GM12878 (cell line): ENCODE results near the gene ZFP28. TPM values are rescaled to one million over a fixed set of nuclear protein-coding genes. Genes with fewer than 3 reads are reported as not detected.

Experiments used
- ATAC-seq: fragments of 200-7000 bp; cut with Tn5 transposase; 3 replicates; pipeline ENCODE4 v1.9.1; 2020; ENCODE audit warnings: mild to moderate bottlenecking, moderate library complexity
- BruUV-seq: library from RNA; stranded (reverse); fragments of 400-500 nt; replicated peaks from 2 replicates; lab custom pipeline; 2021; lab: Mats Ljungman, UMichigan
- CTCF ChIA-PET: fragments of 300-600 bp; sonication (Branson Sonifier 250); formaldehyde crosslinking; extraction: SDS; loops from one replicate; lab custom pipeline; 2021; ENCODE audit warnings: inconsistent platforms; lab: Yijun Ruan, JAX
- POLR2A ChIA-PET: fragments of 350-600 bp; formaldehyde crosslinking; extraction: SDS; loops from one replicate; lab custom pipeline; 2021; ENCODE audit warnings: inconsistent platforms; lab: Charles Lee
- RAD21 ChIA-PET: fragments of 300-600 bp; sonication (Branson Sonifier 250); formaldehyde crosslinking; loops from one replicate; lab custom pipeline; 2023; ENCODE audit warnings: antibody characterized with exemption; ENCODE audit not compliant: unreplicated experiment; lab: Charles Lee
- SMC1A ChIA-PET: fragments of 300-600 bp; sonication (Branson Sonifier 250); formaldehyde crosslinking; loops from one replicate; lab custom pipeline; 2023; ENCODE audit not compliant: unreplicated experiment, uncharacterized antibody; lab: Charles Lee
- DNase-seq: peaks from one replicate; pipeline ENCODE4 v3.0.0-alpha.2; 2011; ENCODE audit warnings: low read depth, low spot score
- FAIRE-seq: peaks from 3 replicates; lab custom pipeline; 2011; peaks lifted over from hg19 to GRCh38; lab: Jason Lieb, UNC
- H2AFZ ChIP-seq: 2 replicates; pipeline ENCODE4 v1.6.0; 2011; ENCODE audit warnings: low read depth, low read length, control low read depth; ENCODE audit not compliant: control insufficient read depth
- H3K27ac ChIP-seq: 2 replicates; pipeline ENCODE4 v1.5.1; 2011; ENCODE audit warnings: control low read depth; ENCODE audit not compliant: control insufficient read depth, insufficient read depth
- H3K27me3 ChIP-seq, 2 experiments: replicated peaks in 1 of 2; 2 replicates each; pipeline versions ENCODE4 v1.6.0 to v1.6.1; 2011; ENCODE audit warnings: low read length in 1 of 2; ENCODE audit not compliant: control insufficient read depth in 2 of 2, insufficient read depth in 2 of 2
- H3K36me3 ChIP-seq, 2 experiments: 2 replicates each; pipeline ENCODE4 v1.5.1; 2011; ENCODE audit warnings: low read length in 1 of 2; ENCODE audit not compliant: control insufficient read depth in 2 of 2, insufficient read depth in 2 of 2
- H3K4me1 ChIP-seq: 2 replicates; pipeline ENCODE4 v1.6.1; 2011; ENCODE audit warnings: mild to moderate bottlenecking, low read length, moderate library complexity, mixed read lengths; ENCODE audit not compliant: control insufficient read depth, insufficient read depth
- H3K4me2 ChIP-seq: 2 replicates; pipeline ENCODE4 v1.6.0; 2011; ENCODE audit warnings: control low read depth; ENCODE audit not compliant: control insufficient read depth, insufficient read depth
- H3K4me3 ChIP-seq: fragments of 200-600 bp; sonication (generic); 2 replicates; pipeline ENCODE4 v1.5.1; 2016
- H3K79me2 ChIP-seq: 2 replicates; pipeline ENCODE4 v1.6.0; 2011; ENCODE audit warnings: low read length; ENCODE audit not compliant: control insufficient read depth, insufficient read depth
- H3K9ac ChIP-seq: 2 replicates; pipeline ENCODE4 v1.8.0; 2011; ENCODE audit warnings: low read length, control low read depth, mixed read lengths; ENCODE audit not compliant: control insufficient read depth, insufficient read depth
- H3K9me3 ChIP-seq: replicated peaks from 3 replicates; pipeline ENCODE4 v1.5.1; 2011; ENCODE audit warnings: mild to moderate bottlenecking, low read length; ENCODE audit not compliant: control insufficient read depth, insufficient read depth
- H4K20me1 ChIP-seq: 2 replicates; pipeline ENCODE4 v1.6.0; 2011; ENCODE audit not compliant: control insufficient read depth, insufficient read depth
- CHD2 ChIP-seq: IDR thresholded peaks from 2 replicates; pipeline ENCODE4 v1.6.1; 2011; ENCODE audit warnings: low read depth, low read length, improper control_type of control experiment, borderline replicate concordance
- KAT2A ChIP-seq: conservative IDR thresholded peaks from 2 replicates; pipeline ENCODE4 v1.6.1; 2011; ENCODE audit warnings: low read depth, low read length; ENCODE audit not compliant: control insufficient read depth
- KLF5 ChIP-seq: fragments of 450-650 bp; IDR thresholded peaks from 2 replicates; pipeline ENCODE4 v1.6.1; 2014; ENCODE audit warnings: mild to moderate bottlenecking; ENCODE audit not compliant: partially characterized antibody
- NFXL1 ChIP-seq: fragments of 450-650 bp; IDR thresholded peaks from 2 replicates; pipeline ENCODE4 v1.6.1; 2017; ENCODE audit warnings: antibody characterized with exemption, mild to moderate bottlenecking, borderline replicate concordance
- POLR2AphosphoS2 ChIP-seq: IDR thresholded peaks from 2 replicates; pipeline ENCODE4 v1.6.1; 2011; ENCODE audit warnings: low read depth, mild to moderate bottlenecking, low read length, improper control_type of control experiment, moderate library complexity
- ZBED1 ChIP-seq: IDR thresholded peaks from 2 replicates; pipeline ENCODE4 v1.6.1; 2016; ENCODE audit warnings: borderline replicate concordance
- WGBS: methylation state at CpG from one replicate; pipeline ENCODE4 v1.1.6; 2016; ENCODE audit warnings: low lambda C conversion rate; ENCODE audit not compliant: insufficient replicate concordance, insufficient coverage; ENCODE audit errors: missing lambda C conversion rate; 5-methylcytosine and 5-hydroxymethylcytosine counted together
- in situ Hi-C: fragments of 300-500 bp; cut with MboI; formaldehyde crosslinking; loops from 9 replicates; pipeline ENCODE4 v1.14.3; 2018; ENCODE audit warnings: mixed read lengths
- intact Hi-C: fragments of 100-400 bp; cut with micrococcal nuclease; formaldehyde crosslinking; loops from one replicate; pipeline ENCODE4 v1.14.2; 2022; ENCODE audit not compliant: unreplicated experiment
- polyA plus RNA-seq, 11 experiments: library from polyadenylated mRNA; depleted of rRNA in 4 of 11; unstranded in 6 of 11; stranded (reverse) in 5 of 11; fragments of >200 nt; fragmentation: Nextera tagmentation in 4 of 11; fragmentation: Illumina TruSeq in 1 of 11; extraction: Ambion mirVana in 4 of 11; extraction: Trizol in 1 of 11; gene quantifications; 1 replicate in 1 of 11; 2 replicates in 10 of 11; pipeline versions ENCODE4 v1.2.1 to v1.2.3, GENCODE V29; 2011 to 2016; ENCODE audit warnings: inconsistent platforms in 2 of 11, missing spikeins in 2 of 11, low read depth in 1 of 11
- total RNA-seq, 4 experiments: library from RNA; depleted of rRNA in 3 of 4; stranded (reverse); fragments of >200 nt in 3 of 4; fragmentation: Illumina TruSeq in 1 of 4; extraction: Trizol in 1 of 4; gene quantifications; 2 replicates each; pipeline versions ENCODE4 v1.2.1 to v1.2.3, GENCODE V29; 2013 to 2021
- TF ChIP-seq, protein P1 (sequence below): IDR thresholded peaks from 2 replicates; pipeline ENCODE4 v1.6.1; 2011; ENCODE audit warnings: borderline replicate concordance, low read depth, mild to moderate bottlenecking, moderate library complexity, mixed read lengths, low read length; ENCODE audit not compliant: insufficient read depth; ENCODE audit errors: extremely low read length
- TF ChIP-seq, protein P2 (sequence below): fragments of 450-650 bp; IDR thresholded peaks from 2 replicates; pipeline ENCODE4 v1.6.1; 2017; ENCODE audit warnings: borderline replicate concordance
- TF ChIP-seq, protein P3 (sequence below): fragments of 450-650 bp; IDR thresholded peaks from 2 replicates; pipeline ENCODE4 v1.6.1; 2017; ENCODE audit warnings: mild to moderate bottlenecking, moderate library complexity

The ZFP28 gene
- total and polyA plus RNA-seq, 10 of the 15 experiments (the other 5 are each of a cell fraction or from before 2014, with no cell fraction given): 0.01 to 0.13 (median 0.05) TPM; not detected in 2

DNA sequence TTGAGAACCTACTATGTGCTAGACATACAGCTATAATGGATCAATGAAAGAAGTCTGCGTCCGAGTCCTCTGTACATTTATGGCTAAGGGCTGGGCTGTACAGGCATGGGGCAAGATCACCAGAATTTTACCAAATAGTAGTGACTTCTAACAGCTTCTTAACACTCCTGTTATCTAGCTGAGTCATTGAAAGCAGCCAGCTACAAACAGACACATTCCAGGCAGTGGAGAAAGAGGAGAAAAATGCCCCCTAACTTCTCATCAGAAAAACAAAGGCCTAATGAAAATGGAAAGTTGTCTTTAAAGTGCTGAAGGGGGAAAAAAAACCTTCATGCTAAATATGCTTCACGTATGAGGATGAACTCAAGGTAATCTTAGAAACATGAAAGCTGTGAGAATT is 47.3 kb upstream of the ZFP28 start:
- Histone ChIP-seq H2AFZ (no peak overlapping the region), H3K4me1 (no peaks in the 10 kb centered on the region), H3K4me2 (no peak overlapping the region), H3K27ac (no peak overlapping the region), H3K9me3 (no peaks in the 10 kb centered on the region; the same call in 2 of the 3 replicates), H3K27me3 (no peaks in the 10 kb centered on the region), H3K79me2 (no peaks in the 10 kb centered on the region), H4K20me1 (no peaks in the 10 kb centered on the region), H3K36me3 (no peaks in the 10 kb centered on the region), H3K9ac (no peak overlapping the region), H3K4me3 (no peak overlapping the region)
- SMC1A ChIA-PET: no interaction called here
- RAD21 ChIA-PET: no interaction called here
- intact Hi-C loops: no loop called here
- 58% methylated on average over 3 of the region's 3 CpGs for WGBS
- TF ChIP-seq NFXL1 (no peak), CHD2 (no peak), POLR2AphosphoS2 (no peak), KAT2A (no peak), KLF5 (no peak), ZBED1 (no peak)
- TF ChIP-seq, protein P1, sequence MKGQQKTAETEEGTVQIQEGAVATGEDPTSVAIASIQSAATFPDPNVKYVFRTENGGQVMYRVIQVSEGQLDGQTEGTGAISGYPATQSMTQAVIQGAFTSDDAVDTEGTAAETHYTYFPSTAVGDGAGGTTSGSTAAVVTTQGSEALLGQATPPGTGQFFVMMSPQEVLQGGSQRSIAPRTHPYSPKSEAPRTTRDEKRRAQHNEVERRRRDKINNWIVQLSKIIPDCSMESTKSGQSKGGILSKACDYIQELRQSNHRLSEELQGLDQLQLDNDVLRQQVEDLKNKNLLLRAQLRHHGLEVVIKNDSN: no peak
- TF ChIP-seq, protein P2, sequence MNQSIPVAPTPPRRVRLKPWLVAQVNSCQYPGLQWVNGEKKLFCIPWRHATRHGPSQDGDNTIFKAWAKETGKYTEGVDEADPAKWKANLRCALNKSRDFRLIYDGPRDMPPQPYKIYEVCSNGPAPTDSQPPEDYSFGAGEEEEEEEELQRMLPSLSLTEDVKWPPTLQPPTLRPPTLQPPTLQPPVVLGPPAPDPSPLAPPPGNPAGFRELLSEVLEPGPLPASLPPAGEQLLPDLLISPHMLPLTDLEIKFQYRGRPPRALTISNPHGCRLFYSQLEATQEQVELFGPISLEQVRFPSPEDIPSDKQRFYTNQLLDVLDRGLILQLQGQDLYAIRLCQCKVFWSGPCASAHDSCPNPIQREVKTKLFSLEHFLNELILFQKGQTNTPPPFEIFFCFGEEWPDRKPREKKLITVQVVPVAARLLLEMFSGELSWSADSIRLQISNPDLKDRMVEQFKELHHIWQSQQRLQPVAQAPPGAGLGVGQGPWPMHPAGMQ: no peak
- TF ChIP-seq, protein P3, sequence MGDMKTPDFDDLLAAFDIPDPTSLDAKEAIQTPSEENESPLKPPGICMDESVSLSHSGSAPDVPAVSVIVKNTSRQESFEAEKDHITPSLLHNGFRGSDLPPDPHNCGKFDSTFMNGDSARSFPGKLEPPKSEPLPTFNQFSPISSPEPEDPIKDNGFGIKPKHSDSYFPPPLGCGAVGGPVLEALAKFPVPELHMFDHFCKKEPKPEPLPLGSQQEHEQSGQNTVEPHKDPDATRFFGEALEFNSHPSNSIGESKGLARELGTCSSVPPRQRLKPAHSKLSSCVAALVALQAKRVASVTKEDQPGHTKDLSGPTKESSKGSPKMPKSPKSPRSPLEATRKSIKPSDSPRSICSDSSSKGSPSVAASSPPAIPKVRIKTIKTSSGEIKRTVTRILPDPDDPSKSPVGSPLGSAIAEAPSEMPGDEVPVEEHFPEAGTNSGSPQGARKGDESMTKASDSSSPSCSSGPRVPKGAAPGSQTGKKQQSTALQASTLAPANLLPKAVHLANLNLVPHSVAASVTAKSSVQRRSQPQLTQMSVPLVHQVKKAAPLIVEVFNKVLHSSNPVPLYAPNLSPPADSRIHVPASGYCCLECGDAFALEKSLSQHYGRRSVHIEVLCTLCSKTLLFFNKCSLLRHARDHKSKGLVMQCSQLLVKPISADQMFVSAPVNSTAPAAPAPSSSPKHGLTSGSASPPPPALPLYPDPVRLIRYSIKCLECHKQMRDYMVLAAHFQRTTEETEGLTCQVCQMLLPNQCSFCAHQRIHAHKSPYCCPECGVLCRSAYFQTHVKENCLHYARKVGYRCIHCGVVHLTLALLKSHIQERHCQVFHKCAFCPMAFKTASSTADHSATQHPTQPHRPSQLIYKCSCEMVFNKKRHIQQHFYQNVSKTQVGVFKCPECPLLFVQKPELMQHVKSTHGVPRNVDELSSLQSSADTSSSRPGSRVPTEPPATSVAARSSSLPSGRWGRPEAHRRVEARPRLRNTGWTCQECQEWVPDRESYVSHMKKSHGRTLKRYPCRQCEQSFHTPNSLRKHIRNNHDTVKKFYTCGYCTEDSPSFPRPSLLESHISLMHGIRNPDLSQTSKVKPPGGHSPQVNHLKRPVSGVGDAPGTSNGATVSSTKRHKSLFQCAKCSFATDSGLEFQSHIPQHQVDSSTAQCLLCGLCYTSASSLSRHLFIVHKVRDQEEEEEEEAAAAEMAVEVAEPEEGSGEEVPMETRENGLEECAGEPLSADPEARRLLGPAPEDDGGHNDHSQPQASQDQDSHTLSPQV: no peak
- no TSS peak for BruUV-seq
- no peak for FAIRE-seq
- no peak for ATAC-seq
- in situ Hi-C loops: no loop called here
- POLR2A ChIA-PET: no interaction called here
- DNase-seq: no peak
- CTCF ChIA-PET: no interaction called here
